HepG2 (cell line): ENCODE measurements around the gene ENPP1. TPM values are rescaled to one million over a fixed set of nuclear protein-coding genes. Genes with fewer than 3 reads are reported as not detected.
A peak's percentile ranks its signal among the peaks of the same experiment; 100 is the strongest.

Source experiments
- AGO1 ChIP-seq: fragments of 200-400 bp; formaldehyde crosslinking; IDR thresholded peaks from 2 replicates; pipeline ENCODE4 v1.6.1; 2017; ENCODE audit warnings: mild to moderate bottlenecking, low read depth, low read length, moderate library complexity; ENCODE audit not compliant: poor library complexity, severe bottlenecking
- ARNT2 ChIP-seq: sonication (generic); formaldehyde crosslinking; IDR thresholded peaks from 2 replicates; pipeline ENCODE4 v1.8.0; 2022; ENCODE audit warnings: mild to moderate bottlenecking, low read depth, missing genetic modification reagents, moderate library complexity
- BCL6 ChIP-seq: IDR thresholded peaks from 2 replicates; pipeline ENCODE4 v1.6.1; 2016; ENCODE audit warnings: missing genetic modification reagents, missing compliant biosample characterization
- BRF2 ChIP-seq: sonication (generic); formaldehyde crosslinking; IDR thresholded peaks from 2 replicates; pipeline ENCODE4 v1.8.1; 2022; ENCODE audit warnings: mild to moderate bottlenecking, missing genetic modification reagents
- CHD4 ChIP-seq: fragments of 200-600 bp; sonication (generic); IDR thresholded peaks from 2 replicates; pipeline ENCODE4 v1.7.0; 2017; ENCODE audit warnings: mild to moderate bottlenecking, low read length, borderline replicate concordance
- EHMT2 ChIP-seq: fragments of 200-600 bp; sonication (generic); IDR thresholded peaks from 2 replicates; pipeline ENCODE4 v1.7.0; 2017; ENCODE audit warnings: antibody characterized with exemption, low read depth, low read length, borderline replicate concordance
- FOXA1 ChIP-seq, 2 experiments: fragments of 450-650 bp in 1 of 2; sonication (generic) in 1 of 2; formaldehyde crosslinking in 1 of 2; IDR thresholded peaks; 2 replicates each; pipeline versions ENCODE4 v1.4.0 to v1.6.1; 2016 to 2020; ENCODE audit warnings: missing genetic modification reagents in 1 of 2
- HOXA3 ChIP-seq: sonication (generic); formaldehyde crosslinking; IDR thresholded peaks from 2 replicates; pipeline ENCODE4 v1.5.0; 2020; ENCODE audit warnings: missing genetic modification reagents
- MED8 ChIP-seq: sonication (generic); formaldehyde crosslinking; IDR thresholded peaks from 2 replicates; pipeline ENCODE4 v1.8.1; 2023; ENCODE audit warnings: mild to moderate bottlenecking, missing genetic modification reagents; ENCODE audit not compliant: insufficient replicate concordance
- MEF2D ChIP-seq: sonication (generic); formaldehyde crosslinking; IDR thresholded peaks from 2 replicates; pipeline ENCODE4 v1.5.1; 2020; ENCODE audit warnings: mild to moderate bottlenecking, missing genetic modification reagents
- PLSCR1 ChIP-seq: sonication (generic); formaldehyde crosslinking; IDR thresholded peaks from 2 replicates; pipeline ENCODE4 v1.5.0; 2020; ENCODE audit warnings: missing genetic modification reagents, mild to moderate bottlenecking, borderline replicate concordance
- RXRA ChIP-seq: sonication (generic); formaldehyde crosslinking; IDR thresholded peaks from 2 replicates; pipeline ENCODE4 v1.5.1; 2020; ENCODE audit warnings: missing genetic modification reagents
- SNRNP70 ChIP-seq: fragments of 200-400 bp; formaldehyde crosslinking; IDR thresholded peaks from 2 replicates; pipeline ENCODE4 v1.6.1; 2017; ENCODE audit warnings: mild to moderate bottlenecking, low read depth, low read length, moderate library complexity
- STAG1 ChIP-seq: sonication (generic); formaldehyde crosslinking; IDR thresholded peaks from 2 replicates; pipeline ENCODE4 v1.4.0; 2020; ENCODE audit warnings: missing genetic modification reagents
- TEAD3 ChIP-seq: optimal IDR thresholded peaks from 2 replicates; pipeline ENCODE3; 2016; ENCODE audit warnings: borderline replicate concordance
- U2AF1 ChIP-seq: fragments of 200-400 bp; formaldehyde crosslinking; optimal IDR thresholded peaks from 2 replicates; pipeline ENCODE3; 2017; ENCODE audit warnings: mild to moderate bottlenecking, low read depth, low read length
- ZNF160 ChIP-seq: sonication (generic); formaldehyde crosslinking; IDR thresholded peaks from 2 replicates; pipeline ENCODE4 v1.8.0; 2022; ENCODE audit warnings: mild to moderate bottlenecking, inconsistent platforms, missing genetic modification reagents
- ZNF224 ChIP-seq: sonication (generic); formaldehyde crosslinking; IDR thresholded peaks from 2 replicates; pipeline ENCODE4 v1.5.0; 2020; ENCODE audit warnings: mild to moderate bottlenecking, missing genetic modification reagents
- ZNF256 ChIP-seq: sonication (generic); formaldehyde crosslinking; conservative IDR thresholded peaks from 2 replicates; pipeline ENCODE4 v1.4.0; 2020; ENCODE audit warnings: missing genetic modification reagents
- ZNF275 ChIP-seq: sonication (generic); formaldehyde crosslinking; IDR thresholded peaks from 2 replicates; pipeline ENCODE4 v1.8.0; 2022; ENCODE audit warnings: missing genetic modification reagents, mild to moderate bottlenecking, inconsistent platforms, borderline replicate concordance
- ZNF496 ChIP-seq: sonication (generic); formaldehyde crosslinking; IDR thresholded peaks from 2 replicates; pipeline ENCODE4 v1.8.1; 2023; ENCODE audit warnings: mild to moderate bottlenecking, moderate library complexity, missing genetic modification reagents; ENCODE audit not compliant: insufficient replicate concordance
- ZNF724P ChIP-seq: sonication (generic); formaldehyde crosslinking; IDR thresholded peaks from 2 replicates; pipeline ENCODE4 v1.8.0; 2022; ENCODE audit warnings: missing genetic modification reagents, borderline replicate concordance
- ZNF749 ChIP-seq: sonication (generic); formaldehyde crosslinking; IDR thresholded peaks from 2 replicates; pipeline ENCODE4 v1.8.0; 2022; ENCODE audit warnings: mild to moderate bottlenecking, missing genetic modification reagents, moderate library complexity, borderline replicate concordance
- ZNF768 ChIP-seq: sonication (generic); formaldehyde crosslinking; IDR thresholded peaks from 2 replicates; pipeline ENCODE4 v1.4.0; 2020; ENCODE audit warnings: missing genetic modification reagents
- ZNF781 ChIP-seq: sonication (generic); formaldehyde crosslinking; IDR thresholded peaks from 2 replicates; pipeline ENCODE4 v1.5.1; 2020; ENCODE audit warnings: borderline replicate concordance, mild to moderate bottlenecking, missing genetic modification reagents; ENCODE audit errors: not compliant biosample characterization
- ZZZ3 ChIP-seq: sonication (generic); formaldehyde crosslinking; IDR thresholded peaks from 2 replicates; pipeline ENCODE4 v1.4.0; 2020; ENCODE audit warnings: missing genetic modification reagents, mild to moderate bottlenecking, borderline replicate concordance
- polyA plus RNA-seq, 8 experiments: library from polyadenylated mRNA; depleted of rRNA in 3 of 8; stranded (reverse) in 7 of 8; unstranded in 1 of 8; fragments of >200 nt; fragmentation: Illumina TruSeq in 4 of 8; extraction: Trizol in 4 of 8; gene quantifications; 2 replicates each; pipeline versions ENCODE4 v1.2.1 to v1.2.3, GENCODE V29; 2011 to 2016; ENCODE audit warnings: low read depth in 4 of 8, missing spikeins in 1 of 8, mixed read lengths in 1 of 8; ENCODE audit not compliant: insufficient read depth in 1 of 8
- total RNA-seq, 5 experiments: library from RNA; depleted of rRNA; stranded (reverse); fragments of >200 nt; fragmentation: Illumina TruSeq; extraction: Trizol; gene quantifications; 2 replicates each; pipeline ENCODE4 v1.2.3, GENCODE V29; 2016; ENCODE audit warnings: low read depth in 1 of 5

The ENPP1 gene
- total and polyA plus RNA-seq, 2 of the 13 experiments (the other 11 are each of a cell fraction or from before 2014, with no cell fraction given), result 56.5 to 160 TPM

- TF ChIP-seq PLSCR1 (CRISPR knock-in tag) (no peak), TEAD3 (CRISPR knock-in tag) (peak; percentile 99), ARNT2 (peak; percentile 76), ZNF781 (CRISPR knock-in tag) (peak; percentile 94), ZNF224 (CRISPR knock-in tag) (no peak), MED8 (CRISPR knock-in tag) (no peak), ZNF275 (CRISPR knock-in tag) (peak; percentile 40; the same call in 1 of the 2 replicates), ZNF160 (CRISPR knock-in tag) (peak; percentile 20; the same call in 1 of the 2 replicates), ZNF768 (no peak), ZNF724P (CRISPR knock-in tag) (peak; percentile 57; the same call in 1 of the 2 replicates), BCL6 (CRISPR knock-in tag) (peak; percentile 100), HOXA3 (CRISPR knock-in tag) (peak; percentile 83; the same call in 1 of the 2 replicates), FOXA1 (IDR thresholded peaks at IDR 0.05) (peak; percentile 98), FOXA1 (CRISPR knock-in tag; IDR thresholded peaks at IDR 0.05) (peak; percentile 99), ZZZ3 (CRISPR knock-in tag) (no peak), STAG1 (CRISPR knock-in tag) (no peak; the same call in 1 of the 2 replicates), RXRA (CRISPR knock-in tag) (peak; percentile 74; the same call in 1 of the 2 replicates), AGO1 (no peak), EHMT2 (peak; percentile 88; the same call in 1 of the 2 replicates), ZNF496 (CRISPR knock-in tag) (no peak), CHD4 (peak; percentile 79; the same call in 1 of the 2 replicates), ZNF749 (CRISPR knock-in tag) (peak; percentile 83; the same call in 1 of the 2 replicates), MEF2D (CRISPR knock-in tag) (peak; percentile 98), SNRNP70 (no peak), BRF2 (CRISPR knock-in tag) (0 out of 2 replicates have a peak, but pooled peaks have one; percentile 51), ZNF256 (CRISPR knock-in tag) (0 out of 2 replicates have a peak, but pooled peaks have one; percentile 19), U2AF1 (no peak)
Measured at GRCh38 chr6:131937703-131938631, 130.1 kb downstream of the ENPP1 start (continued).
